PFSK-1 (cell line): Measurements from ENCODE around the gene SPDYE4.

Experiments used
- FOXP2 ChIP-seq: optimal IDR thresholded peaks from 2 replicates; pipeline ENCODE3; 2011; ENCODE audit warnings: borderline replicate concordance, control low read depth, inconsistent platforms; ENCODE audit not compliant: insufficient read depth; ENCODE audit errors: extremely low read length, extremely low read depth
- POLR2AphosphoS5 ChIP-seq: IDR thresholded peaks from 2 replicates; pipeline ENCODE4 v1.6.1; 2012; ENCODE audit warnings: low read depth, mild to moderate bottlenecking, control low read depth, low read length, moderate library complexity
- SIN3A ChIP-seq: IDR thresholded peaks from 2 replicates; pipeline ENCODE4 v1.6.1; 2012; ENCODE audit warnings: mild to moderate bottlenecking, low read length, moderate library complexity, borderline replicate concordance; ENCODE audit not compliant: insufficient read depth
- TAF1 ChIP-seq: IDR thresholded peaks from 2 replicates; pipeline ENCODE4 v1.6.1; 2012; ENCODE audit warnings: low read length, control low read depth, borderline replicate concordance; ENCODE audit not compliant: insufficient read depth
- TF ChIP-seq, protein P1 (sequence below), 2 experiments: IDR thresholded peaks; 2 replicates each; pipeline versions ENCODE4 v1.6.1 to v1.8.0; 2011 to 2012; ENCODE audit warnings: low read depth in 2 of 2, low read length in 2 of 2, control low read depth in 1 of 2, inconsistent platforms in 1 of 2, mild to moderate bottlenecking in 1 of 2, moderate library complexity in 1 of 2; ENCODE audit not compliant: insufficient read depth in 1 of 2

SPDYE4 gene

DNA sequence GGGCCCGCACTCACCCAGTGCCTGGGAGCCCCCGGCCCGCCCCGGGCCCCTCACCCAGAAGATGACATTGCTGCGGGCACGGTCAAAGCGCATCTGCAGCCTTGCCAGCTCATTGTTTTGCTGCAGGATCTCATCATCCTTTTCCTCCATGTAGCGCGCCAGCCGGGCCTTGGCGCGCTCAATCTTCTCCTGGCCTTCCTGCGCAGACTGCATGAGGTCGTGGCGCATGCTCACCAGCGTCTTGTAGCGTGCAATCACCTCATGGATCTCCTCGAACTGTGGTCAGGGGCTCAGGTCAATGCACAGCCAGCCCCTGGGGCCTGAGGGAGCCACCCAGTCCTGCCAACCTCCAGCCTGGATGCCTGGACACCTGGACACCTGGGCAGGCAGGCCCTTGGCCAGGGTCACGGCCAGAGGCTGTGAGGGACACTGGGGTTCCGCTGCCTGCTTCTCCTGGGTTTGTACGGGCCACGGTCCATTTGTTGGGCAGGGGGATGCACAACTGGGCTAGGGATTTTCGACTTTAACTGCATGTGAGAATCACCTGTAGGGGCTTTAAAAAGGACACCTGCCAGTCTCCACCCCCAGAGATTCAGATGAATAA lies 22.9 kb downstream of the SPDYE4 start:
- no peak for TF ChIP-seq FOXP2
- TF ChIP-seq, protein P1, sequence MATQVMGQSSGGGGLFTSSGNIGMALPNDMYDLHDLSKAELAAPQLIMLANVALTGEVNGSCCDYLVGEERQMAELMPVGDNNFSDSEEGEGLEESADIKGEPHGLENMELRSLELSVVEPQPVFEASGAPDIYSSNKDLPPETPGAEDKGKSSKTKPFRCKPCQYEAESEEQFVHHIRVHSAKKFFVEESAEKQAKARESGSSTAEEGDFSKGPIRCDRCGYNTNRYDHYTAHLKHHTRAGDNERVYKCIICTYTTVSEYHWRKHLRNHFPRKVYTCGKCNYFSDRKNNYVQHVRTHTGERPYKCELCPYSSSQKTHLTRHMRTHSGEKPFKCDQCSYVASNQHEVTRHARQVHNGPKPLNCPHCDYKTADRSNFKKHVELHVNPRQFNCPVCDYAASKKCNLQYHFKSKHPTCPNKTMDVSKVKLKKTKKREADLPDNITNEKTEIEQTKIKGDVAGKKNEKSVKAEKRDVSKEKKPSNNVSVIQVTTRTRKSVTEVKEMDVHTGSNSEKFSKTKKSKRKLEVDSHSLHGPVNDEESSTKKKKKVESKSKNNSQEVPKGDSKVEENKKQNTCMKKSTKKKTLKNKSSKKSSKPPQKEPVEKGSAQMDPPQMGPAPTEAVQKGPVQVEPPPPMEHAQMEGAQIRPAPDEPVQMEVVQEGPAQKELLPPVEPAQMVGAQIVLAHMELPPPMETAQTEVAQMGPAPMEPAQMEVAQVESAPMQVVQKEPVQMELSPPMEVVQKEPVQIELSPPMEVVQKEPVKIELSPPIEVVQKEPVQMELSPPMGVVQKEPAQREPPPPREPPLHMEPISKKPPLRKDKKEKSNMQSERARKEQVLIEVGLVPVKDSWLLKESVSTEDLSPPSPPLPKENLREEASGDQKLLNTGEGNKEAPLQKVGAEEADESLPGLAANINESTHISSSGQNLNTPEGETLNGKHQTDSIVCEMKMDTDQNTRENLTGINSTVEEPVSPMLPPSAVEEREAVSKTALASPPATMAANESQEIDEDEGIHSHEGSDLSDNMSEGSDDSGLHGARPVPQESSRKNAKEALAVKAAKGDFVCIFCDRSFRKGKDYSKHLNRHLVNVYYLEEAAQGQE (IDR thresholded peaks at IDR 0.05; ENCODE audit: insufficient read depth in 1 of 2, low read depth in 2 of 2, low read length in 2 of 2) = no peak
- no peak for TF ChIP-seq POLR2AphosphoS5
- TF ChIP-seq TAF1 = no peak
- no peak for TF ChIP-seq SIN3A

DNA sequence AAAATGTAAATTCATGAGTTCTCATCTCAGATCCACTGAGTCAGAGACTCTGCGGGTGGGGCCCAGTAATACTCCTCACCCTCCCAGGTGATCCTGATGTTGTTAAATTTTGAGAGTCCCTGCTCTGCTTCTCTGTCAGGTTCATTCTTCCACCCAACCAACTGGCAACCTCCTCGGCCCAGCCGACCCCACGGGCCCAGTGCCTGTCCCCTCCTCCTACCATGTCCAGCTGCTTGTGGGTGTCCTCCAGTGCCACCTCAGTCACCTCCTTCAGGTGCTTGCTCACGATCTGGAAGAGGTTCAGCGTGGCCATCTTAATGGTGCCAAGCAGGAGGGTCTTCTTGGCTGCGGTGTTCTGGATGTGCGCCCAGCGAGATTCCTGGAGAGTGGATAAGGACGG lies 23.5 kb downstream of the SPDYE4 start:
- TF ChIP-seq FOXP2 = no peak
- TF ChIP-seq TAF1 = no peak
- no peak for TF ChIP-seq POLR2AphosphoS5
- TF ChIP-seq SIN3A = no peak
- TF ChIP-seq, protein P1 (IDR thresholded peaks at IDR 0.05; ENCODE audit: insufficient read depth in 1 of 2, low read depth in 2 of 2, low read length in 2 of 2) = no peak

DNA sequence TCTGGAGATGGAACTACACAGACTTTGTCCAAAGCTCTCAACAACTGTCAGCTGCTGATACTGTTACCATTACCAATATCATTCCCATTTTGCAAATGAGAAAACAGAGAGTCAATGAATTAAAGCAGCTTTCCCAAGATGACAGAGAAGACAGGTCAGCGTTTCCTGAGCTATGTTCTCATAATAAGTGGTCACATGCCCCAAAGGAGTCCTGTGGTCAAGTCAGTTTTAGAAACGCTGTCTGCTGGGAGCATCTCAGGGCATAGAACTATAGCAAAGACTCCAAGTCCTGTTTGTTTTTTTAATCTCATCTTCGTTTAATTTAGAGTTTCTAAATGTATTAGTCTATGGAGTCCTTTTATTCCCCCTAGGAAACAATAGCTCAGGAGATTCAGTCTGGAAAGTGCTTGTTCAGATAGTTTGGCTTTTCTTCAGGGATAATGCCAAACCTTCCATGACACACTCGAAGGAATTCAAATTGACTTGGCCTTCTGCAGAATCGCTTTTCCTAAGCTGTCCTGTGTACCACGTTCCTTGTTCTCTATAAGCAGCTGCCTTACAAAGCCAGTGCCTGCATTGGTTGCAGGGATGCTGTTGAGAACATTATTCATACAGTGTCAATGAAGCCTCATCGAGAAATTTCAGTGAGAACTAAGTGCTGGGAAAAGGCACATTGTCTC lies 25.8 kb downstream of the SPDYE4 start:
- no peak for TF ChIP-seq FOXP2
- no peak for TF ChIP-seq SIN3A
- no peak for TF ChIP-seq TAF1
- no peak for TF ChIP-seq POLR2AphosphoS5
- TF ChIP-seq, protein P1 (IDR thresholded peaks at IDR 0.05; ENCODE audit: insufficient read depth in 1 of 2, low read depth in 2 of 2, low read length in 2 of 2) = no peak

DNA sequence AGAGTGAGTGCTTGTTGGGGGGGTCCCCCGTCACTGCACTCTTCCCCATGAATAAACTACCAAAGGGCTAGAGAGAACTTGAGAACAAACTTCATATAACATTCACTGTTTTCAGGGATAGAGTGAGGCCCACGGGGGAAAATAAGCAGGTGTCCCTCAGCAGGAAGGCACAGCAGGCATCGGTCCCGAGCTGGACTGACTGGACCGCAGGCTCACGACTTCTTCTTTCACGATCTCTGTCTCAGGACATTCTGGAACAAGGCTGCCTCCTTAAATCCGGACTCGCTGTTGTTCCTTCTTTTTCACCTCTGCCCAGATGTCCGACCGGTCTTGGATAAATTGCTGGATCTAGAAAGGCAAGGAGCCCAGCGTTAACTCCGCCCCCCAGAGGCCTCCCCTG lies 28.5 kb downstream of the SPDYE4 start:
- TF ChIP-seq FOXP2 = no peak
- TF ChIP-seq SIN3A = no peak
- TF ChIP-seq, protein P1 (IDR thresholded peaks at IDR 0.05; ENCODE audit: insufficient read depth in 1 of 2, low read depth in 2 of 2, low read length in 2 of 2) = no peak
- no peak for TF ChIP-seq TAF1
- TF ChIP-seq POLR2AphosphoS5 = no peak
